Measurements from ENCODE around the gene CCDC88C. TPM values are rescaled to one million over a fixed set of nuclear protein-coding genes. Genes with fewer than 3 reads are reported as not detected.
"Not testable (repeated sequence)": the region's sequence is repeated elsewhere in the genome, so short reads cannot be mapped to it uniquely, and the experiment has no call there.

CCDC88C gene
- total RNA-seq, 2 donors from 2014 or later, result 333 to 339 TPM

DNA sequence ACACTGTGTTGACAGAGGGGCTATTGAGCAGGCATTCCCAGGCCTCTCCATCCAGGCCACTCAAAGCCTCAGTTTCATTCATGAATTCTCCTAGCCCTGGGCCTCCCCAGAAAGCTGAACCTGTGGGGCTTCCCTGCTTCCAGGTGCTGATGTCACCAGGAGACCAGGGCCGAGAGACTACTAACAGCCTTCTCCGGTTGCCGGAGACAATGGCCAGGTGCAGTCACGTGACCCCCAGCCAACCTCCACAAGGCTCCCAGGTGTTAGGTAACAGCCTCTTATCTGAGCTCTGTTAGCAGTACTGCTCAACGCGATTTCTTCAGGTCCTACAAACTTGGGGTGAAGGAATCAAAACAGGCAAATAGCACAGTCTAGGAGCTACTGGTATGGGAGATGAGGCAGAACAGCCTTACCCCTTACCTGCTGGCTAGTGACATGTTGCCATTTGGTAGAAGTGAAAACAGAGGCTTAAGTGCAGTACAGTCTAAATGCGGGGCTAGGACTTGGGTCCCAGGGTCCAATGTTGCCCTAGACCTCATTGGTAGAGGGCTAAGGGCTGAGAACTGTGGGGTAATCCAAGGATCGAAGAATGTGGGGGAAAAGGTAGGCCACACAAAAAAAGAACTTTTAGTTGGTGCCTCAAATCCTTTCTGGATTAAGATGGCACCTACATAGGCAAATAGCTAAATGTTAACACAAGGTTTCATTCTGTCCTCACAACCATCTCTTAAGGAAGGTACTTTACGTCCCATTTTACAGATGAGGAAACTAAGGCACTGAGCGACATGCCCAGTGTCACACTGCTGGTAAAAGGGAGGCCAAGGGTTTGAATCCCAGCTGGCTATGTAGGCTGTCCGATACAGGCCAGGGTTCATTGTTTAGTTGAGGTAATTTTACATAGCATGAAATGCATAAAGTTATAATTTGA, 3.8 kb downstream of the CCDC88C start:
- DNase-seq (peak in 2 of 3 donors; percentile 42 to 53), ATAC-seq (no peak)
- no peaks in the 10 kb centered on the region for H3K9me3 ChIP-seq (ENCODE audit: control insufficient read depth, low read length, poor library complexity, severe bottlenecking)
- Mint-ChIP-seq H3K36me3 (ENCODE audit: low read depth) (peaks cover 14% of the 10 kb centered on the region), H3K4me1 (peaks cover 53% of the 10 kb centered on the region), H3K27ac (peak overlapping the region; percentile 99), H3K27me3 (no peaks in the 10 kb centered on the region), H3K4me3 (peak overlapping the region; percentile 98)

DNA sequence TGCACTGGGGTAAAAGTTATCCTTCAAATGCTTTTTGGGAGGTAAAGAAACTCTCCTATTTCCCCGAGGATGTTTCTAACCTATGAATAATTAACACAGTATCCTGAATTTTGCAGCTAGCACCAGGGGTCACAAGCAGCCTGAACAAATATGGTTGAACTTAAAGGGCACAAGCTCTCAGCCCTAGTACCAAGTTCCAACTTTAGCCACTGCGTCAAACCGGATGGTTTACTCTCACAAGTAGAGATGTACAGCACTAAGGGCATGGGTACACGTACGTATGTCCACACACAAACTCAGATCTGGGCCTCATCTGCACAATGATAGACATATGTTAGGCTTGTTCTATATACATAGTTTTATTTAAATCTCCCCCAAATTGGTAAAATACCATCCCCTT, 4.7 kb downstream of the CCDC88C start:
- no peaks in the 10 kb centered on the region for H3K9me3 ChIP-seq (ENCODE audit: control insufficient read depth, low read length, poor library complexity, severe bottlenecking)
- peak overlapping the region; percentile 99 for H3K27ac Mint-ChIP-seq
- peak overlapping the region; percentile 98 for H3K4me3 Mint-ChIP-seq
- no peaks in the 10 kb centered on the region for H3K27me3 Mint-ChIP-seq
- ATAC-seq (no peak), DNase-seq (no peak)
- peaks cover 18% of the 10 kb centered on the region for H3K36me3 Mint-ChIP-seq (ENCODE audit: low read depth)
- peaks cover 58% of the 10 kb centered on the region for H3K4me1 Mint-ChIP-seq

DNA sequence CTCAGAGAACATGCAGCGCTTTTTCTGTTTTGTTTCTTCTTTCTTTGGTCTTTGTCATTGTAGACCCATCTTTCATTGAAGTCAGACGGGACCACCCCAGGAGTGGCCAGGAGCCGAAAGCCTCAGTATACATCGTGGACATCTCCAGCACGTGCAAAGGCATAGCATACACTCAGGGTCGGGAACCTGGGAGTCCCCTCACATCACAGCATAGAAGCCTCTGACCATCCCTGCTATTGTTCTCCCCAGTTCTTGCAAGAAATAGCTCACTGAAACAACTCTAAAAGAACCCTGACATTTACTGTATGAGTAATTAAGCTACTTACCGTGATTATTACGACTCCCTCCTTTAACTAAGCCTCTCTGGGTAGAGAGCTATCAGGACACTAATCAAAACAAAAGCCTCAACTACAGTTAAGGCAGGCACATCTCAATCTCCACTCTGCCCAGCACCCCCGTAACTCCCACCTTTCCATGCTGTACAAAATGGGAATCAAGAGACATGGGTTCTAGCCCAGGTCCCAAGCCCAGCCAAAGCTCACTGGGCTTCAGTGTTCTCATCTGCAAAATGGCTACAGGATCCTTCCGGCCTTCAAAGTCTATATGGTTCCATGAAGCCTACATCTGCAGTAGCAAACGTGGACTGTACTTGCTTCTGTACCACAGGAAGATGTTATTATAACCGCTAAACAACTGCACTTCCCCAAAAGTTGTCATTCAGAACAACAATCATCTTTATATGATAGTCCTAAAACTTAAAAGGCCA, 6.7 kb downstream of the CCDC88C start:
- no peaks in the 10 kb centered on the region for H3K9me3 ChIP-seq (ENCODE audit: control insufficient read depth, low read length, poor library complexity, severe bottlenecking)
- peaks cover 14% of the 10 kb centered on the region for H3K36me3 Mint-ChIP-seq (ENCODE audit: low read depth)
- H3K4me3 Mint-ChIP-seq, result peak overlapping the region; percentile 86
- ATAC-seq (no peak), DNase-seq (no peak)
- H3K27ac Mint-ChIP-seq, result peak overlapping the region; percentile 99
- peaks cover 69% of the 10 kb centered on the region for H3K4me1 Mint-ChIP-seq
- no peaks in the 10 kb centered on the region for H3K27me3 Mint-ChIP-seq

DNA sequence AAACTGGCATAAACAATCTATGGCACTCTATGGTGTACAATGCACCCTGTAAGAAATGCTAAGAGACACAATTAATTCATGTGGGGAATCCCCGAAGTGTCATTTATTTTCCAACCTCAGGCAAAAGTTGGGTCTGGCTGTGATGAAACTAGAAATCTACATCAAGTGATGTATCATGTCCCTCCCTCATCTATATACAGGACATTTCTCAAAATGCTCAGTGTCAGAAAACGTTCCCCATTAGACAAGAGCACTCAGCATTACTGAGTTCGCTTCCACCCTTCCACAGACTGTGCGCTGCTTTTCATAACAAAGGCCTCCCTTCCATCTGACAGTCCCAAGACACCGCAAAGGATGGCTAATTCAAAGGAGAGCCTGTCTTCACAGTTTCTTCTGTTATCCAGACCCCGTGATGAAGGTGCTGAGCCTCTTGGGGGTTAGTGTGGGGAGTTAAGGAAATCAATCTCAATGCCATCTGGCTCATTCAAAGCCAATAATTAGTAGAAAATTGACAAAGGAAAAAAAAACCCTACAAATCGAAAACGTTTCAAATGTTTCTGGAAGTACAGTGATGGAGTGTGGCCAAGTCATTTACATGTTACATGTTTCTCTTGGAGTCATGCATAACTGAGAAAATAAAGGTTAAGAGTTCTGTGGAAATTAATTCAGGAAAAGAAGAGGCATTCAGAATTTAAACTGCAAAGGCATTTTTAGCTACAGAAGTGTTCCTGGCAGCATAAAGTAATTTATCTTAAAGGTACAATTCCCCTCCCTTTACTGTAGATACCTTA, 7.5 kb downstream of the CCDC88C start:
- Mint-ChIP-seq H3K27ac (peak overlapping the region; percentile 99), H3K27me3 (no peaks in the 10 kb centered on the region), H3K4me3 (peak overlapping the region; percentile 86), H3K4me1 (peaks cover 75% of the 10 kb centered on the region), H3K36me3 (ENCODE audit: low read depth) (peaks cover 14% of the 10 kb centered on the region)
- ATAC-seq (peak; percentile 55), DNase-seq (no peak)
- no peaks in the 10 kb centered on the region for H3K9me3 ChIP-seq (ENCODE audit: control insufficient read depth, low read length, poor library complexity, severe bottlenecking)

DNA sequence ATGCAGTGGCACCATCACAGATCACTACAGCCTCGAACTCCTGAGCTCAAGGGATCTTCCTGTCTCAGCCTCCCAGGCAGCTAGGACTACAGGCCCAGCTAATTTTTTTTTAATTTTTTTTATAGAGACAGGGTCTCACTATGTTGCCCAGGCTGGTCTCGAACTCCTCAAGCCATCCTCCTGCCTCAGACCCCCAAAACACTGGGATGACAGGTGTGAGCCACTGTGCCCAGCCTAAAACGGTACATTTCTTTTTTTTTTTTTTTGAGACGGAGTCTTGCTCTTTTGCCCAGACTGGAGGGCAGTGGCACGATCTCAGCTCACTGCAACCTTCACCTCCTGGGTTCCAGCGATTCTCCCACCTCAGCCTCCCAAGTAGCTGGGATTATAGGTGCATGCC, 8.4 kb downstream of the CCDC88C start:
- ATAC-seq; DNase-seq; H3K9me3 ChIP-seq (ENCODE audit: control insufficient read depth, low read length, poor library complexity, severe bottlenecking); H3K27me3 Mint-ChIP-seq; H3K4me3 Mint-ChIP-seq: not testable (repeated sequence)
- Mint-ChIP-seq H3K36me3 (ENCODE audit: low read depth) (peaks cover 11% of the 10 kb centered on the region), H3K4me1 (peaks cover 77% of the 10 kb centered on the region), H3K27ac (peak overlapping the region; percentile 99)

DNA sequence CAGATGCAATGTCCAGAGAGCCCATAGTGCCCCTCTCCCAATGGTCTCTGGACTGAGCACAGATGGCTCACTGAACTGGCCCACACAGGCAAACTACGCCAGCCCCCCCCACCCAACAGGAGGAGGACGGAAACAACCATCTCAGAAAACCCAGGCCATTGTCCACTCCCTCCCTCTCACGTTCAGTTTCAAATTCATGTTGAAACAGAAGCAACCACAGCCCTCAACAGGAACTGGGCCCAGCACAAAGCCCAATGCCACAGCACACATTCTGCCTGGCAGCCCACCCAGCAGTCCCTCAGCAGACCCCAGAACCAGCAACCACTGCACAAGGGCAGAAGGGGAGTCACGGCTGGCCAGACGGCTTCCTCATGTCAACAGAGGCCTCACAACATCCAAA, 10.6 kb downstream of the CCDC88C start:
- Mint-ChIP-seq H3K27me3 (no peaks in the 10 kb centered on the region), H3K4me3 (peak overlapping the region; percentile 85), H3K36me3 (ENCODE audit: low read depth) (peaks cover 12% of the 10 kb centered on the region), H3K4me1 (peaks cover 76% of the 10 kb centered on the region), H3K27ac (peak overlapping the region; percentile 99)
- H3K9me3 ChIP-seq (ENCODE audit: control insufficient read depth, low read length, poor library complexity, severe bottlenecking), result no peaks in the 10 kb centered on the region
- ATAC-seq (no peak), DNase-seq (no peak)

DNA sequence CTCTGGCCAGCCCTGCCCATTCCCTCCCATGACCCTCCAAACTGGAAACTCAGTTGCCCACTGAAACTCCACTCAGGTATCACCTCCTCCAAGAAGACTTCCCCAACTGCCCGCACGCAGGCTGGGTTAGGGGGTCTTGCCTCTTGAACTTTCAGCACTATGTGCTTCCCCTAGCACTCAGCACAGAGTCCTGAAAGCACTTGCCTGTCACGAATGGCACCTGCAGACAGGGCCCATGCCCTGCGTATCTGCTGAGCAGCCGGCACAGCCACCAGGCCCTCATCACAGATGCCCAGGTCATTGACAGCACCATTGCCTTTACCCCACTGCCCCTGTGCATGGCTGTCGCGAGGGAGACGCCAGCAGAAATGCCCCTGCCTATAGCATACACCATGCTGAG, 11.2 kb downstream of the CCDC88C start:
- Mint-ChIP-seq H3K36me3 (ENCODE audit: low read depth) (peaks cover 12% of the 10 kb centered on the region), H3K4me1 (peaks cover 78% of the 10 kb centered on the region), H3K27ac (peak overlapping the region; percentile 99), H3K27me3 (no peaks in the 10 kb centered on the region), H3K4me3 (peak overlapping the region; percentile 85)
- DNase-seq, result no peak
- no peak for ATAC-seq
- no peaks in the 10 kb centered on the region for H3K9me3 ChIP-seq (ENCODE audit: control insufficient read depth, low read length, poor library complexity, severe bottlenecking)

DNA sequence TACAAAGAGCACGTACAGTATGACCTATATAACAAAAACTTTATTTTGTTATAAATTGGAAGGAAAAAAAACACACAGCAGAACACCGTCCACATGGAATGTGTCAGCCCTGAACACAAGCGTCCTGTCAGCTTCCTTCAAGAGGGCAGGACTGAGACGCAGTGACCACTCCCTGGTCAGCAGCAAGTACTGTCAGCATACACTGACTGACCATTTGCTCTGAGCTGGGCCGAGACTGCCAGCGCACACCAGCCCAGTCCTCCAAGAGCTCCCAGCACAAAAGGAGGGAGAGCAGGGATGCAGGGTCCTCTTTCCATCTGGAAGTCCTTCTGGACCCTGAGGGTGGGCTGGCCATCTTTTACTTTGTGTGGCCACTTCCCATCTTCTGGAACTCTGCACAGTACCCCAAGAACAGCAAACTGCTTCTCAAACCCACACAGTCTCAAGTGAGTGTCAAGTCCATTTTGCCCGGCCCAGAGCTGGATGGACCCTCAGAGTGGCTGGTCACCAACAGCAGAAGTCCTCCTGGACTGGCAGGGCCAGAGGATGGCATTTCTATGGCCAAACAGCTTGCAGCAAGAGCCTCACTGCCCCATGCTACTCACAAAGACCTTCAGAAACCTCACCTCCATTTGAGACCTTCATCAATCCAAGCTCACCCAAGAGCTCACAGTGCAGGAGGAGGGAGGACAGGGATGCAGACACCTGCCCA, 11.7 kb downstream of the CCDC88C start:
- H3K27ac Mint-ChIP-seq, result peak overlapping the region; percentile 99
- H3K36me3 Mint-ChIP-seq (ENCODE audit: low read depth), result peaks cover 7% of the 10 kb centered on the region
- ATAC-seq (no peak), DNase-seq (no peak)
- H3K4me3 Mint-ChIP-seq, result peak overlapping the region; percentile 85
- H3K9me3 ChIP-seq (ENCODE audit: control insufficient read depth, low read length, poor library complexity, severe bottlenecking), result no peaks in the 10 kb centered on the region
- no peaks in the 10 kb centered on the region for H3K27me3 Mint-ChIP-seq
- H3K4me1 Mint-ChIP-seq, result peaks cover 74% of the 10 kb centered on the region

DNA sequence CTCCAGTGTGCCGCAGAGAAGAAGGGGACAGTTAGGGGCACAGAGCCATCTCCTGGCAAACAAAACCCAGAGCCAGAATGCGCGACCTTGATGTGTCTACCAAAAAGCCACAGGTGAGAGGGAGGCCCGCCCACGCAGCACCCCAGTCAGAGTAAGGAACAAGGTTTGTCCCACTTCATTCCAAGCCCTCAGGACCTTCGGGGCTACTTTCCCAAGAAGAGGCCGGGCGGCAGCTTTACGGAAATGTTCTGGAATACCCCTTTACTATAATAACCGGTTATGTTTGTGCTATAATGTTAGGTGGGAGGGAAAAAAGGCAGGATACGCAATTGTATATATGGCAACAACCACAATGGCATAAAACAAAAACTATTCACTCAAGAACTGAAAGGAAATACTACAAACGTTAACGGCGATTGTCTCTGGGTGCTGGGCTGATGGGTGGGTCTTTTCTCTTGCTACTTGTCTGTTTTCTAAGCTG, 12.3 kb downstream of the CCDC88C start:
- peaks cover 7% of the 10 kb centered on the region for H3K36me3 Mint-ChIP-seq (ENCODE audit: low read depth)
- DNase-seq (peak; percentile 37 to 57 (median 52)), ATAC-seq (peak; percentile 75)
- H3K9me3 ChIP-seq (ENCODE audit: control insufficient read depth, low read length, poor library complexity, severe bottlenecking), result no peaks in the 10 kb centered on the region
- peak overlapping the region; percentile 85 for H3K4me3 Mint-ChIP-seq
- H3K27ac Mint-ChIP-seq, result peak overlapping the region; percentile 99
- no peaks in the 10 kb centered on the region for H3K27me3 Mint-ChIP-seq
- H3K4me1 Mint-ChIP-seq, result peaks cover 74% of the 10 kb centered on the region

DNA sequence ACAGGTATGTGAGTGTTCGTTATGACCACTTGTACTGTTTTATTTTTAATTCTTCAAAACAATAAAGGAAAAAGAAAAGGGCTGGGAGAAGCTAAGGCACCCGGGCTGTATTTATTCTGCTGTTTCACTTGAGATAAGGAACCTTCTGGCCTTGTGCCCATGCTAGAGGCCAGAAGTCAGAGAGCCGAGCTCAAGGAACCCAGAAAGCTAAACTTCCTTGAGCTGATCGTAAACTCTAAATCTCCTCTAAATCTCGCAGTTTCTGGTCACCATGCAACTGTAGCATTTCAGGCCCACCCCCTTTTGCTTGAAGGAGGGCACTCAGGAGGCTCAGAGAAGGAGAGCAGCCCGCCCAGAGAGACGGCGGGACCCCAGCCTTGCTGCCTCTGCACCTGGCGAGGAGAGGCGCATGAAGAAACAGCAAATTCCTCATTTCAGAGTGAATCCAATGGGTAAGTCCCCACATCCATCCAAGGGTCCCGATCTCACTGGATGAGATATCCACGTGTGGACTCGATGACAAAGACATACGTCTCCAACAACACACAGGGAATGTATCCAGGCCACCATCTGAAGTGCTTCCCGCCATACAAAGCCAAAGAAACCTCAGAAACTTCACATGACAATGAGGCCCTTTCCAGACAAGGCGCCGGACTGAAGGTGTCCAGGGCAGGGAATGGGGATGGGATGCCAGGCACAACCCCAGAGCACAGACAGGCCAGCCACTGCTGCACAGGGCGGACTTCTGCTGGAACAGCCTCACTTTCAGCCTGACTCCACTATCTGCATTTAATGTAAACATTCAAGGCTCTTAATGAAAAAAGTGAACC, 14.6 kb downstream of the CCDC88C start:
- H3K4me1 Mint-ChIP-seq, result peaks cover 76% of the 10 kb centered on the region
- H3K27ac Mint-ChIP-seq, result peak overlapping the region; percentile 99
- H3K4me3 Mint-ChIP-seq, result peak overlapping the region; percentile 82
- DNase-seq, result no peak
- no peaks in the 10 kb centered on the region for H3K9me3 ChIP-seq (ENCODE audit: control insufficient read depth, low read length, poor library complexity, severe bottlenecking)
- peaks cover 3% of the 10 kb centered on the region for H3K36me3 Mint-ChIP-seq (ENCODE audit: low read depth)
- no peak for ATAC-seq
- no peaks in the 10 kb centered on the region for H3K27me3 Mint-ChIP-seq

DNA sequence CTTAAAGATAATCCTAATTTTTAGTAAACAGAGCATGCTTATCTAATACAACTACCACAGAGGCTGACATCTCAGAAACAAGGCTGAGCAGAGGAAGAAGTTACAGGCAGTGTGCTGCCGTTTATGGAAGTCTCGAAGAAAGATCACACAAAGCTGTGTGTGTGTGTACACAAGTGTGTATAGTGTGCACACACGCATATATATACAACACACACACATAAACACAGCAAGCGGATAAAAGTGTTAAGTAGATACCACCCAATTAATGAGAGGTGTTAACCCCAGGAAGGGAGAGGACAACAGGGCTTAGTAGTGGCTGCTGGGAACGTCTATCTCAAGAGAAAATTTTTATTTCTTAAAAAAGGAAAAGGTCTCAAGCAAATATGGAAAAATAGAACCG, 15.3 kb downstream of the CCDC88C start:
- peaks cover 78% of the 10 kb centered on the region for H3K4me1 Mint-ChIP-seq
- peaks cover 3% of the 10 kb centered on the region for H3K36me3 Mint-ChIP-seq (ENCODE audit: low read depth)
- ATAC-seq, result no peak
- peak overlapping the region; percentile 82 for H3K4me3 Mint-ChIP-seq
- H3K27ac Mint-ChIP-seq, result peak overlapping the region; percentile 99
- DNase-seq, result no peak
- H3K27me3 Mint-ChIP-seq, result no peaks in the 10 kb centered on the region
- no peaks in the 10 kb centered on the region for H3K9me3 ChIP-seq (ENCODE audit: control insufficient read depth, low read length, poor library complexity, severe bottlenecking)

DNA sequence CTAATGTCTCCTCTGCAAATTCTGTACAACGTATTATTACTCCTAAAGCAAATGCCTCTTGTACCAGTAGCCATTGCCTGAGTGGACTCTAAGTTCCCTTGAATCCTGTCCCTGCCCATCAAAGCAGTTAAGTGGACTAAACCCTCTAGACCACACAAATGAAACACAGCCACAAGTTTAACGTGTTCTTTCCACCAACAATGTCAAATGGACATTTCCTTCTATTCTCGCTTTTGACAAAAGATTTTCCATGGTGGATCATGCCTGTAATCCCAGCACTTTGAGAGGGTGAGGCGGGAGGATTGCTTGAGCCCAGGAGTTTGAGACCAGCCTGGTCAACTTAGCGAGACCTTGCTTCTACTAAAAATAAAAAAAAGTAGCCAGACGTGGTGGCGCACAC, 15.9 kb downstream of the CCDC88C start:
- peaks cover 77% of the 10 kb centered on the region for H3K4me1 Mint-ChIP-seq
- DNase-seq (no peak), ATAC-seq (no peak)
- peak overlapping the region; percentile 82 for H3K4me3 Mint-ChIP-seq
- peak overlapping the region; percentile 99 for H3K27ac Mint-ChIP-seq
- no peaks in the 10 kb centered on the region for H3K9me3 ChIP-seq (ENCODE audit: control insufficient read depth, low read length, poor library complexity, severe bottlenecking)
- H3K36me3 Mint-ChIP-seq (ENCODE audit: low read depth), result peaks cover 5% of the 10 kb centered on the region
- no peaks in the 10 kb centered on the region for H3K27me3 Mint-ChIP-seq

All from T-helper 17 cell (primary cell).